ENCODE measurements around the gene MICAL2.

MICAL2 gene

GRCh38 chr11:12110201-12110713 lies at the start of gene MICAL2:
MICAL2 (plus strand) TSS chr11:12110590; CDS start chr11:12162156, 51,566 bp downstream.
- H3K4me3 ChIP-seq (ENCODE audit: low read length): peak within 1 kb of the TSS; percentile 80
- H3K9me3 ChIP-seq (ENCODE audit: insufficient read depth, low read depth, low read length): no peaks in the 10 kb centered on the region
- H3K27ac ChIP-seq (ENCODE audit: low read length): no peak within 1 kb of the TSS
- no peaks in the 10 kb centered on the region for H3K36me3 ChIP-seq (ENCODE audit: insufficient read depth, low read depth, low read length)
- no peaks in the 10 kb centered on the region for H3K4me1 ChIP-seq (ENCODE audit: insufficient read depth, low read length)
- H3K27me3 ChIP-seq (ENCODE audit: insufficient read depth, low read length): peaks cover 55% of the 10 kb centered on the region
- no peak within 1 kb of the TSS; the same call in 1 of the 2 replicates for H3K9ac ChIP-seq (ENCODE audit: low read depth, low read length)

DNA sequence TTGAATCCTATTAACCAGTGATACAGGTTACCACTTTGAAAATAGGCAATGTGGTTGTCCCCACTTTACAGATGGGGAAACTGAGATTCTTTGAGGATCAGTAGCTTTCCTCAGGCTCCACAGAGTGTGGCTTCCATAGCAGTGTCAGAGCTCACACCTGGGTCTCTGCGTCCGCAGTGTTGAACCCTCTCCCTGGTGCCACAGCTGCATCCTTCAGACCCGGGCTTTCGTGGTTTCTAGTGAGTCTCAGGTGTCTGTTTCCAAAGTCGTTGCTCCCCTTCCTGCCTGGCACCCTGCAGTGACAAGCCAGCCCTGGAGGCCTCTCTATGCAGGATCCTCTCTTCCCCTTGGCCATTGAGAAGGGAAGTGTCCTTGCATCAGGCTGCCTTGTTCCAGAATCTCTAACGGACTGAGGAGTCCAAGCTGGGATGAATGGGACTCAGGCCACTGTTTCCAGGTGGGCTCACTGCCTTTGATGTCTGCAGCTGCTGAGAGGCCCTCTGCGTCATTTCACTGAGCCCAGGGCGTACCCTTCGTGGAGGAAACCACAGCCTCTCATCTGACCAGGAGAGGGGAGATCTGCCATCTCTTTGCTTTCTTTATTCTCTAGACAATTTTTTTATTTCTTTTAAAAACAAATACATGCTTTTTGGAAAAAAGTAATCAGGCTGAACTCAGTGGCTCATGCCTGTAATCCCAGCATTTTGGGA lies 48.4 kb upstream of the MICAL2 start:
- Histone ChIP-seq H3K36me3 (ENCODE audit: insufficient read depth, low read depth, low read length) (no peaks in the 10 kb centered on the region), H3K4me3 (ENCODE audit: low read length) (no peak overlapping the region), H3K27ac (ENCODE audit: low read length) (no peak overlapping the region), H3K27me3 (ENCODE audit: insufficient read depth, low read length) (no peaks in the 10 kb centered on the region), H3K9me3 (ENCODE audit: insufficient read depth, low read depth, low read length) (no peaks in the 10 kb centered on the region), H3K9ac (ENCODE audit: low read depth, low read length) (no peak overlapping the region), H3K4me1 (ENCODE audit: insufficient read depth, low read length) (peaks cover 9% of the 10 kb centered on the region)

- H3K4me1 ChIP-seq (ENCODE audit: insufficient read depth, low read length): peaks cover 21% of the 10 kb centered on the region
- H3K27me3 ChIP-seq (ENCODE audit: insufficient read depth, low read length): no peaks in the 10 kb centered on the region
- no peak overlapping the region for H3K4me3 ChIP-seq (ENCODE audit: low read length)
- no peaks in the 10 kb centered on the region for H3K36me3 ChIP-seq (ENCODE audit: insufficient read depth, low read depth, low read length)
- no peak overlapping the region for H3K27ac ChIP-seq (ENCODE audit: low read length)
- H3K9ac ChIP-seq (ENCODE audit: low read depth, low read length): no peak overlapping the region
- no peaks in the 10 kb centered on the region for H3K9me3 ChIP-seq (ENCODE audit: insufficient read depth, low read depth, low read length)
These were observed 47.1 kb upstream of the MICAL2 start for GRCh38 chr11:12063251-12063650.

- Histone ChIP-seq H3K27me3 (ENCODE audit: insufficient read depth, low read length) (no peaks in the 10 kb centered on the region), H3K9me3 (ENCODE audit: insufficient read depth, low read depth, low read length) (no peaks in the 10 kb centered on the region), H3K36me3 (ENCODE audit: insufficient read depth, low read depth, low read length) (no peaks in the 10 kb centered on the region), H3K27ac (ENCODE audit: low read length) (no peak overlapping the region), H3K9ac (ENCODE audit: low read depth, low read length) (no peak overlapping the region), H3K4me1 (ENCODE audit: insufficient read depth, low read length) (peaks cover 22% of the 10 kb centered on the region), H3K4me3 (ENCODE audit: low read length) (no peak overlapping the region)
These were observed 46.0 kb upstream of the MICAL2 start for GRCh38 chr11:12064136-12064953.

DNA sequence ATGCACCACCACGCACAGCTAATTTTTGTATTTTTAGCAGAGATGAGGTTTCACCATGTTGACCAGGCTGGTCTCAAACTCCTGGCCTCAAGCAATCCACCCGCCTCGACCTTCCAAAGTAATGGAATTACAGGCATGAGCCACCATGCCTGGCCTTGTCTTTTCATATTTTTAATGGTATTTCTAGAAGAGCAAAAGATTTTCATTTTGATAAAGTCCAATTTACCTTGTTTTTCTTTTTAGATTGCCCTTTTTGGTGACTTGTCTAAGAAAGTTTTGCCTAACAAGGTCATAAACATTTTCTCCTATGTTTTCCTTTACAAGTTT lies 45.5 kb upstream of the MICAL2 start:
- Histone ChIP-seq H3K27me3 (ENCODE audit: insufficient read depth, low read length) (no peaks in the 10 kb centered on the region), H3K9ac (ENCODE audit: low read depth, low read length) (no peak overlapping the region), H3K4me1 (ENCODE audit: insufficient read depth, low read length) (peaks cover 22% of the 10 kb centered on the region), H3K4me3 (ENCODE audit: low read length) (no peak overlapping the region), H3K9me3 (ENCODE audit: insufficient read depth, low read depth, low read length) (no peaks in the 10 kb centered on the region), H3K27ac (ENCODE audit: low read length) (no peak overlapping the region), H3K36me3 (ENCODE audit: insufficient read depth, low read depth, low read length) (no peaks in the 10 kb centered on the region)

GRCh38 chr11:12066056-12066798 lies 44.2 kb upstream of the MICAL2 start:
- no peak overlapping the region for H3K9ac ChIP-seq (ENCODE audit: low read depth, low read length)
- no peaks in the 10 kb centered on the region for H3K36me3 ChIP-seq (ENCODE audit: insufficient read depth, low read depth, low read length)
- no peak overlapping the region for H3K4me3 ChIP-seq (ENCODE audit: low read length)
- peaks cover 22% of the 10 kb centered on the region for H3K4me1 ChIP-seq (ENCODE audit: insufficient read depth, low read length)
- no peaks in the 10 kb centered on the region for H3K9me3 ChIP-seq (ENCODE audit: insufficient read depth, low read depth, low read length)
- H3K27me3 ChIP-seq (ENCODE audit: insufficient read depth, low read length): no peaks in the 10 kb centered on the region
- H3K27ac ChIP-seq (ENCODE audit: low read length): no peak overlapping the region

DNA sequence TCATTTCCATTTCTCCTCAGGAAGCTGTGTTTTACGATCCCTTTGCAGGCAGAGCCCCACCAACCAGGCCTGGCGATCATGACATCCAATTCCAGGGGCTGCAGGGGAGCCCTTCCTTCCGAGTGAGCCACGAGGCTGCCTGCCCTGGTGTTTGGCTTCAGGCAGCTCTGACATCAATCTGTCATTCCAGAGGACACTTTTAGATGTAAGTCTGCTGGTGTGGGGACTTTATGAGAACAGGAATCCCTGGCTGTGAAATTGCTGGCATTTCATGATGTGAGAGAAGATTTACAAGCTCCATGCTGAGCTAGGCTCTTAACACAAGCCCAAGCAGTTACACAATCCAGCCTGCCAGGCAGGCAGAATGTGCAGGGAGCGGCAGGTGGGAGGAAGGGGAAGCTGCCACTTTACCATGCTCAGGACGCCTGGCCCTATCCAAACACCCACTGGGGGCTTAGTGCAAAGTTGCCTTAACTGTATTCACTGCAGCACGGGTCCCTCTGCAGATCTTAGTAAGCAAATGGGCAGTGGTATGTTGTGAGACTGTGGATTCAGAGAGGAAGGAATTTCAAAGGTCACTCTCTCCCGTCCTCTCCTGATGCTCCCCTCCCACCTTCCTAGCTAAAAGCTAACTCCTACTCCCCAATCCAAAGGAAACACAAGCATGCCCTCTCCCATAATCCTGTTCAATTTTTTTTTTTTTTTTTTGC lies 43.4 kb upstream of the MICAL2 start:
- Histone ChIP-seq H3K4me3 (ENCODE audit: low read length) (no peak overlapping the region), H3K27me3 (ENCODE audit: insufficient read depth, low read length) (no peaks in the 10 kb centered on the region), H3K9me3 (ENCODE audit: insufficient read depth, low read depth, low read length) (no peaks in the 10 kb centered on the region), H3K27ac (ENCODE audit: low read length) (no peak overlapping the region), H3K36me3 (ENCODE audit: insufficient read depth, low read depth, low read length) (no peaks in the 10 kb centered on the region), H3K9ac (ENCODE audit: low read depth, low read length) (no peak overlapping the region), H3K4me1 (ENCODE audit: insufficient read depth, low read length) (peaks cover 22% of the 10 kb centered on the region)

DNA sequence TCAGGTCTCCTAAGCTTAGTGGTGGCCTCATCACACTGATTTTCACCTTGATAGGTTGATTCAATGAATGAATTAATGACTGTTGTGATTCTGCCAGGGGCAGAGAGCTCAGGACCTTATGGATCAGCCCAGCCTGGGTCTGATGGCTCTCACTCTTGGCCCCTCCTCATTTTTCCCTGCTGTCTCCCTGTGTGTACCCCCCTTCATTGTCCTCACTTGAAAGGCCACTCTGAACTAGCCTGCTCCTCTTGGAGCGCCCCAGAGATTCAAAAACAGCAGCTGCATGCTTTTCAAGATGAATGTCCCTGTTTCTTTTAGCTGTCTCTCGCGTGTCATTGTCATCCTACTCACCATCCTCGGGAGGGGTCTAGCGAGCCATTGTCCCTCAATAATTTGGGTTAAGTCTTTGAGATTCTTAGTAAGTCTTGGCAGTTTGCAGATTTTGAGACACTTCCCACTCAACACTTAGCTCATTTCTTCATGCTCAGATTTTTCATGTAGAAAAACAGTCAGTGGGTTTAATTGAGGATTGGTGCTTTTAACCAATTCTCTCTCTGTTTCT lies 42.5 kb upstream of the MICAL2 start:
- no peaks in the 10 kb centered on the region for H3K9me3 ChIP-seq (ENCODE audit: insufficient read depth, low read depth, low read length)
- H3K36me3 ChIP-seq (ENCODE audit: insufficient read depth, low read depth, low read length): no peaks in the 10 kb centered on the region
- no peaks in the 10 kb centered on the region for H3K27me3 ChIP-seq (ENCODE audit: insufficient read depth, low read length)
- H3K27ac ChIP-seq (ENCODE audit: low read length): no peak overlapping the region
- H3K4me1 ChIP-seq (ENCODE audit: insufficient read depth, low read length): peaks cover 22% of the 10 kb centered on the region
- H3K9ac ChIP-seq (ENCODE audit: low read depth, low read length): no peak overlapping the region
- H3K4me3 ChIP-seq (ENCODE audit: low read length): no peak overlapping the region

DNA sequence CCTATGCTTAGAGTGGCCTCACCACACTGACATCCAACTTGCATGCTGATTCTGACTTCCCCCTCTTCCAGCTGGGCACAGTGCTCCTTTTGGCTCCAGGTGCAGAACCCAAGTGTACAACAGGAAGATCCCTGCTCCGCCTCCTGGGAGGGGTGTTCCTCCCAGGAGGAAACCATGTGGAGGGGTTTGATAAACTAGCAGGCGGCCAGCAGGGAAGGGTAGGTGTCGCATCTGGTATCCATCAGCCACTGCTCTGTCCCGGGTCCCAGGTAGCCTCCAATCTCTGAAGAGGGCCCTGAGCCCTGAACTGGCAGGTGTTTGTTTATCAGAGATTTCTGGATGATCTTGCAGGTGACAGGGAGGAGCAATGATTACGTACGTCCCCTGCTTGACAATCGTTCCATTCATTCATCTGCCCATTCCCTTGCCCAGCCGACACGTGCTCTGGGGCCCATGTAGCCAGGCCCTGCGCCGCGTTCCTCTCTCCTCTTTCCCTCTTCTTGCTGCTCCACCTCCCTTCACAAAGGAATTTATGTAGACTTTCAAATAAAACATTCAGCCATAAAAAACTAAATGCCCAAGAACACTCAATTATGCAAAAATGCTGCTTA lies 41.2 kb upstream of the MICAL2 start:
- Histone ChIP-seq H3K4me3 (ENCODE audit: low read length) (no peak overlapping the region), H3K36me3 (ENCODE audit: insufficient read depth, low read depth, low read length) (no peaks in the 10 kb centered on the region), H3K9me3 (ENCODE audit: insufficient read depth, low read depth, low read length) (no peaks in the 10 kb centered on the region), H3K27me3 (ENCODE audit: insufficient read depth, low read length) (no peaks in the 10 kb centered on the region), H3K27ac (ENCODE audit: low read length) (no peak overlapping the region), H3K9ac (ENCODE audit: low read depth, low read length) (no peak overlapping the region), H3K4me1 (ENCODE audit: insufficient read depth, low read length) (peaks cover 22% of the 10 kb centered on the region)

DNA sequence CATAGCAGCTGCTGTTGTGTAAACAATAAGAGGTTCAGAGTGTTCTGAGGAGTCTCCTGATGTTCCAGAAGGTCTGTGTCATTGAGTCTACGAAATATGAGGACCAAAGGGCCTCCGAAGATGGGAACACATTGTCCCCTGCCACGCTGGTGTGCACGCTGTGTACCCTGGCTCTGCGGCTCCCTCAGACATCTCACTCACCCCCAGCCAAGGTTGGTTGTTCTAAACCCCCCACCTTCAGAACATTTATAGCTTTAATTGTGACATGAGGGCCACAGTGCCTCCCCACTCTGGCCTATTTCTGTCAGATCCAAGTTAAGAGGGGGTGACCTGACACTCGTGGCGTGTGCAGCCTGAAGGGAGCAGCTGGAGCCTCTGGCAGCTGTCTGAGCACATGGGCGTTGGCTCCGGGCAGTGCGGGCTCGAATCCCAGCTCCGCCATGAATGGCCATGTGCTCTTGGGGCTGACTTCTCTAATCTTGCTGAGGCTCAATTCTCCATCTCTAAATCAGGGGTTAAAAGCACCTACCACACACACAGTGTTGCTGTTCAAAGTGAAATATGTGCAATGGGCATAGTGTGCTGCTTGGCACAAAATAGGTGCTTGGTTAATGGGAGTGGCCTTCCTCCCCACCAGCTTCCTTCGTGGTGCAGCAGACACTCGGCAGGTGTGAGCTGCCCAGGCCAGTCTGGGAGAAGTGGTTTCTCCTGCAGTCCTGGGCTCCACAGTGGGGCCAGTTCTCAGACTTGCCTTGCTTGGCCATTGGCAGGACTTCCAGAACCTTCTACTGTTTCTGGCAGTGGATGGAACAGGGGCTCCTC lies 39.7 kb upstream of the MICAL2 start:
- Histone ChIP-seq H3K36me3 (ENCODE audit: insufficient read depth, low read depth, low read length) (no peaks in the 10 kb centered on the region), H3K27ac (ENCODE audit: low read length) (no peak overlapping the region), H3K9me3 (ENCODE audit: insufficient read depth, low read depth, low read length) (no peaks in the 10 kb centered on the region), H3K4me3 (ENCODE audit: low read length) (no peak overlapping the region), H3K4me1 (ENCODE audit: insufficient read depth, low read length) (peaks cover 22% of the 10 kb centered on the region), H3K9ac (ENCODE audit: low read depth, low read length) (no peak overlapping the region), H3K27me3 (ENCODE audit: insufficient read depth, low read length) (no peaks in the 10 kb centered on the region)
